ENCODE results near the gene UQCRC1. TPM values are rescaled to one million over a fixed set of nuclear protein-coding genes. Genes with fewer than 3 reads are reported as not detected.
A peak's percentile ranks its signal among the peaks of the same experiment; 100 is the strongest.

Gene UQCRC1
- total and polyA plus RNA-seq, 2 of the 8 experiments (the other 6 are each of a cell fraction or from before 2014, with no cell fraction given), result 310 to 720 TPM

- H2AK5ac ChIP-seq (ENCODE audit: low read depth, low read length), result no peak overlapping the region; the same call in 1 of the 2 replicates
- no peaks in the 10 kb centered on the region for H3K36me3 ChIP-seq (ENCODE audit: control insufficient read depth in 2 of 4, insufficient read depth in 4 of 4, low read length in 3 of 4)
- H2AFZ ChIP-seq (ENCODE audit: low read length), result 0 out of 2 replicates have a peak overlapping the region, but pooled peaks have one; percentile 9
- no peaks in the 10 kb centered on the region; the same call in 1 of the 2 replicates for H3K23me2 ChIP-seq (ENCODE audit: low read depth, low read length)
- peak overlapping the region; percentile 97; the same call in 1 of the 2 replicates for H2BK15ac ChIP-seq (ENCODE audit: low read length)
- peak overlapping the region; percentile 88; the same call in 1 of the 2 replicates for H2BK5ac ChIP-seq (ENCODE audit: low read depth, low read length)
- H3K79me1 ChIP-seq (ENCODE audit: low read depth, low read length), result no peaks in the 10 kb centered on the region
- H3K9me3 ChIP-seq (ENCODE audit: insufficient read depth in 2 of 2, low read depth in 1 of 2, low read length in 1 of 2), result no peaks in the 10 kb centered on the region
- H4K20me1 ChIP-seq (replicated peaks in 1 of 2; ENCODE audit: control insufficient read depth in 1 of 2, insufficient read depth in 2 of 2, low read length in 2 of 2), result no peaks in the 10 kb centered on the region
- H3K23ac ChIP-seq (ENCODE audit: insufficient read length), result no peak overlapping the region
- H3K4ac ChIP-seq (replicated peaks; ENCODE audit: insufficient read length, low read depth, low read length), result peak overlapping the region; percentile 96
- H2BK12ac ChIP-seq (ENCODE audit: low read depth, low read length), result peak overlapping the region; percentile 99; the same call in 1 of the 2 replicates
- peak overlapping the region; percentile 59 to 64 for H3K4me2 ChIP-seq (ENCODE audit: insufficient read depth in 1 of 2, low read depth in 2 of 2, low read length in 2 of 2)
- H4K5ac ChIP-seq (ENCODE audit: insufficient read length, low read depth, low read length), result peak overlapping the region; percentile 73
- ChIA-PET CTCF (ENCODE audit: partially characterized antibody) (interaction anchor here (0.7 to 6.7 kb wide), 17 partner anchors 9 to 174 kb away, joined by 3 to 52 read pairs (median 4); partner anchors contain the start of genes CCDC51, SLC26A6 and TMA7), POLR2A (ENCODE audit: partially characterized antibody) (interaction anchor here (0.7 to 1.6 kb wide), 12 partner anchors 16 to 161 kb away, joined by 3 to 6 read pairs (median 4); partner anchors contain the start of genes CCDC51, SLC26A6, TMA7 and UQCRC1)
- H3K27ac ChIP-seq (ENCODE audit: low read depth, low read length), result no peak overlapping the region
- H3K79me2 ChIP-seq (ENCODE audit: control insufficient read depth in 1 of 2, insufficient read depth in 2 of 2, low read length in 2 of 2), result no peaks in the 10 kb centered on the region
- no peak overlapping the region; a peak in 2 of 7 replicates for H3K9ac ChIP-seq (replicated peaks in 1 of 4; ENCODE audit: extremely low read depth in 1 of 4, low read depth in 3 of 4, low read length in 3 of 4)
- peak overlapping the region; percentile 64; the same call in 1 of the 2 replicates for H4K8ac ChIP-seq (ENCODE audit: extremely low read depth, insufficient read depth, low read length)
- H3K27me3 ChIP-seq (replicated peaks in 1 of 4; ENCODE audit: control insufficient read depth in 3 of 4, extremely low read depth in 1 of 4, insufficient read depth in 3 of 4, low read length in 3 of 4), result no peaks in the 10 kb centered on the region
- no peak overlapping the region for H3K56ac ChIP-seq (replicated peaks; ENCODE audit: insufficient read length, low read depth, low read length)
- DNase-seq (ENCODE audit: low read depth in 1 of 2, low spot score in 2 of 2) (peak; percentile 38 to 86), FAIRE-seq (no peak)
- no peak overlapping the region for H3K14ac ChIP-seq (ENCODE audit: insufficient read length)
- peaks cover 4 to 30% (median 18%) of the 10 kb centered on the region in 4 experiments for H3K4me1 ChIP-seq (replicated peaks in 1 of 4; ENCODE audit: control insufficient read depth in 3 of 4, insufficient read depth in 4 of 4, low read length in 3 of 4)
- peak overlapping the region; percentile 87 for H3K18ac ChIP-seq (ENCODE audit: extremely low read depth, low read length)
- peak overlapping the region in 1 of 4 experiments; percentile 46; a peak in 3 of 8 replicates for H3K4me3 ChIP-seq (ENCODE audit: extremely low read depth in 1 of 4, insufficient read depth in 2 of 4, low read depth in 3 of 4, low read length in 4 of 4)
- WGBS, 2 experiments (ENCODE audit: extremely low coverage in 1 of 2, insufficient coverage in 1 of 2, insufficient read length in 1 of 2, insufficient replicate concordance in 2 of 2, low coverage in 1 of 2, low lambda C conversion rate in 2 of 2, missing lambda C conversion rate in 1 of 2), result 53% methylated on average over 18 of the region's 21 CpGs; no CpG with 5 or more reads in 1 of the 2 experiments
- peak overlapping the region; percentile 11; the same call in 1 of the 2 replicates for H2BK20ac ChIP-seq (ENCODE audit: low read length)
- no peak overlapping the region for H2BK120ac ChIP-seq (replicated peaks; ENCODE audit: low read depth, low read length)
- peak overlapping the region; percentile 81 for H4K91ac ChIP-seq (replicated peaks; ENCODE audit: insufficient read length, low read length)
- TF ChIP-seq EP300 (IDR thresholded peaks at IDR 0.05; ENCODE audit: borderline replicate concordance in 1 of 2, low read depth in 2 of 2, low read length in 2 of 2) (no peak), NRF1 (IDR thresholded peaks at IDR 0.05; ENCODE audit: low read depth, low read length) (no peak), ATF2 (IDR thresholded peaks at IDR 0.05; ENCODE audit: low read length) (no peak), SIRT6 (IDR thresholded peaks at IDR 0.05; ENCODE audit: low read length) (no peak), ASH2L (IDR thresholded peaks at IDR 0.05; ENCODE audit: low read length) (no peak), RAD21 (IDR thresholded peaks at IDR 0.05 in 1 of 2, conservative IDR thresholded peaks at IDR 0.05 in 1 of 2; ENCODE audit: low read depth in 2 of 2, low read length in 2 of 2) (peak in 1 of 2 experiments; percentile 18; a peak in 1 of 4 replicates)
Observed at GRCh38 chr3:48561045-48561736, 48.3 kb downstream of the UQCRC1 start.

Data from H1 (cell line).